HCT116 (cell line): ENCODE results near the gene ABCA6. TPM values are rescaled to one million over a fixed set of nuclear protein-coding genes. Genes with fewer than 3 reads are reported as not detected.

Experiments
- ATAC-seq: fragments of 200-7000 bp; cut with Tn5 transposase; 2 replicates; pipeline ENCODE4 v1.9.1; 2020; ENCODE audit warnings: mild to moderate bottlenecking, moderate library complexity
- BruUV-seq: library from RNA; stranded (reverse); fragments of 400-500 nt; replicated peaks from 2 replicates; lab custom pipeline; 2021; lab: Mats Ljungman, UMichigan
- CTCF ChIA-PET: fragments of 300-600 bp; sonication (Branson Sonifier 250); formaldehyde crosslinking; loops from one replicate; lab custom pipeline; 2021; ENCODE audit warnings: antibody characterized with exemption; lab: Charles Lee
- POLR2A ChIA-PET: fragments of 300-600, 350-600 bp; sonication (Branson Sonifier 250); formaldehyde crosslinking; loops from one replicate; lab custom pipeline; 2021; ENCODE audit warnings: antibody characterized with exemption; lab: Charles Lee
- RAD21 ChIA-PET, 2 experiments: fragments of 300-600 bp; sonication (Branson Sonifier 250); formaldehyde crosslinking; loops; one replicate each; lab custom pipeline; 2023; ENCODE audit warnings: low total read pairs in 2 of 2; ENCODE audit not compliant: uncharacterized antibody in 2 of 2, unreplicated experiment in 2 of 2, low non-redundant PET in 1 of 2; lab: Charles Lee
- DNase-seq: peaks from one replicate; pipeline ENCODE4 v3.0.0-alpha.2; 2010; ENCODE audit warnings: low read depth, low spot score
- H2AFZ ChIP-seq: fragments of 200-600 bp; shearing (Covaris generic), sonication (generic); 2 replicates; pipeline ENCODE4 v1.6.1; 2017; ENCODE audit warnings: low read depth, mixed run types, mixed read lengths, antibody characterized with exemption, low read length; ENCODE audit not compliant: poor library complexity, severe bottlenecking
- H3K27ac ChIP-seq: 2 replicates; pipeline ENCODE4 v1.5.1; 2012; ENCODE audit warnings: low read depth, low read length
- H3K27me3 ChIP-seq: fragments of 200-600 bp; sonication (generic); 2 replicates; pipeline ENCODE4 v1.6.1; 2016; ENCODE audit warnings: mixed run types, low read length, mixed read lengths; ENCODE audit not compliant: insufficient read depth
- H3K36me3 ChIP-seq, 2 experiments: fragments of 200-500 bp in 1 of 2; fragments of 200-600 bp in 1 of 2; sonication (Bioruptor generic) in 1 of 2; sonication (generic) in 1 of 2; 2 replicates each; pipeline versions ENCODE4 v1.5.1 to v1.6.1; 2014 to 2016; ENCODE audit warnings: low read length in 2 of 2, inconsistent platforms in 1 of 2, mixed read lengths in 1 of 2, mixed run types in 1 of 2; ENCODE audit not compliant: insufficient read depth in 2 of 2, control insufficient read depth in 1 of 2
- H3K4me1 ChIP-seq, 2 experiments: fragments of 200-600 bp in 1 of 2; sonication (generic) in 1 of 2; 2 replicates each; pipeline versions ENCODE4 v1.5.1 to v1.6.1; 2012 to 2017; ENCODE audit warnings: low read length in 2 of 2, inconsistent platforms in 1 of 2, mild to moderate bottlenecking in 1 of 2, mixed read lengths in 1 of 2, mixed run types in 1 of 2, moderate library complexity in 1 of 2; ENCODE audit not compliant: insufficient read depth in 2 of 2, control insufficient read depth in 1 of 2
- H3K4me2 ChIP-seq: fragments of 200-600 bp; sonication (generic); 2 replicates; pipeline ENCODE4 v1.6.1; 2017; ENCODE audit warnings: mixed run types, low read length, mixed read lengths
- H3K4me3 ChIP-seq, 2 experiments: fragments of 200-600 bp in 1 of 2; sonication (generic) in 1 of 2; replicated peaks in 1 of 2; 2 replicates each; pipeline ENCODE4 v1.5.1; 2011 to 2016; ENCODE audit warnings: low read length in 2 of 2, control low read depth in 1 of 2, low read depth in 1 of 2, mild to moderate bottlenecking in 1 of 2, mixed read lengths in 1 of 2, mixed run types in 1 of 2
- H3K79me2 ChIP-seq: fragments of 200-600 bp; sonication (generic); 2 replicates; pipeline ENCODE4 v1.6.1; 2017; ENCODE audit warnings: mild to moderate bottlenecking, mixed run types, low read length, moderate library complexity, mixed read lengths; ENCODE audit not compliant: insufficient read depth
- H3K9ac ChIP-seq: fragments of 200-600 bp; sonication (generic); 2 replicates; pipeline ENCODE4 v1.6.1; 2016; ENCODE audit warnings: low read length, mixed read lengths
- H3K9me2 ChIP-seq: fragments of 200-600 bp; sonication (generic), shearing (Covaris generic); 2 replicates; pipeline ENCODE4 v1.6.1; 2017; ENCODE audit warnings: mixed run types, mild to moderate bottlenecking, moderate library complexity; ENCODE audit not compliant: insufficient read depth
- H3K9me3 ChIP-seq, 2 experiments: fragments of 200-500 bp in 1 of 2; fragments of 200-600 bp in 1 of 2; sonication (Bioruptor generic) in 1 of 2; sonication (generic) in 1 of 2; 2 replicates each; pipeline ENCODE4 v1.6.1; 2014 to 2017; ENCODE audit warnings: low read length in 2 of 2, mixed read lengths in 2 of 2, inconsistent platforms in 1 of 2, low read depth in 1 of 2, mild to moderate bottlenecking in 1 of 2, mixed run types in 1 of 2, moderate library complexity in 1 of 2; ENCODE audit not compliant: control insufficient read depth in 1 of 2, insufficient read depth in 1 of 2
- H4K20me1 ChIP-seq: fragments of 200-600 bp; sonication (generic), shearing (Covaris generic); 2 replicates; pipeline ENCODE4 v1.6.1; 2017; ENCODE audit warnings: mixed run types, mild to moderate bottlenecking, moderate library complexity; ENCODE audit not compliant: insufficient read depth
- ATF3 ChIP-seq: IDR thresholded peaks from 2 replicates; pipeline ENCODE4 v1.6.1; 2012
- CEBPB ChIP-seq: IDR thresholded peaks from 2 replicates; pipeline ENCODE4 v1.6.1; 2012; ENCODE audit warnings: low read depth
- CTCF ChIP-seq, 3 experiments: fragments of 200-600 bp in 1 of 3; sonication (generic) in 1 of 3; IDR thresholded peaks in 2 of 3; conservative IDR thresholded peaks in 1 of 3; 2 replicates each; pipeline ENCODE4 v1.5.1; 2012 to 2017; ENCODE audit warnings: low read depth in 2 of 3, low read length in 2 of 3, antibody characterized with exemption in 1 of 3, borderline replicate concordance in 1 of 3, control low read depth in 1 of 3, mild to moderate bottlenecking in 1 of 3, mixed read lengths in 1 of 3, mixed run types in 1 of 3, moderate library complexity in 1 of 3; ENCODE audit not compliant: insufficient read depth in 1 of 3
- EZH2 ChIP-seq: fragments of 200-600 bp; sonication (generic); IDR thresholded peaks from 2 replicates; pipeline ENCODE4 v1.6.1; 2017; ENCODE audit warnings: antibody characterized with exemption, mixed run types
- EZH2phosphoT487 ChIP-seq: fragments of 200-600 bp; IDR thresholded peaks from 2 replicates; pipeline ENCODE4 v1.6.1; 2018; ENCODE audit warnings: antibody characterized with exemption, borderline replicate concordance
- MAX ChIP-seq: IDR thresholded peaks from 2 replicates; pipeline ENCODE4 v1.6.1; 2012
- POLR2AphosphoS5 ChIP-seq: IDR thresholded peaks from 2 replicates; pipeline ENCODE4 v1.6.1; 2011; ENCODE audit warnings: mild to moderate bottlenecking, low read depth, low read length, moderate library complexity
- RAD21 ChIP-seq: IDR thresholded peaks from 2 replicates; pipeline ENCODE4 v1.6.1; 2012; ENCODE audit warnings: low read depth, mild to moderate bottlenecking
- SRF ChIP-seq: IDR thresholded peaks from 2 replicates; pipeline ENCODE4 v1.6.1; 2012; ENCODE audit warnings: low read depth
- TCF7L2 ChIP-seq: IDR thresholded peaks from 2 replicates; pipeline ENCODE4 v1.7.0; 2011; ENCODE audit warnings: borderline replicate concordance, inconsistent platforms; ENCODE audit not compliant: insufficient read depth, insufficient read length; ENCODE audit errors: extremely low read depth
- YY1 ChIP-seq: IDR thresholded peaks from 2 replicates; pipeline ENCODE4 v1.6.1; 2011; ENCODE audit warnings: low read length, low read depth, moderate library complexity, mild to moderate bottlenecking; ENCODE audit not compliant: insufficient replicate concordance; ENCODE audit errors: extremely low read depth
- ZBTB33 ChIP-seq: IDR thresholded peaks from 2 replicates; pipeline ENCODE4 v1.6.1; 2011; ENCODE audit warnings: mild to moderate bottlenecking, low read length, moderate library complexity; ENCODE audit not compliant: insufficient replicate concordance; ENCODE audit errors: extremely low read depth
- intact Hi-C: fragments of 100-400 bp; cut with micrococcal nuclease; formaldehyde crosslinking; loops from 2 replicates; pipeline ENCODE4 v1.10.0; 2022
- total RNA-seq: library from RNA; stranded (reverse); gene quantifications from one replicate; pipeline ENCODE4 v1.2.1, GENCODE V29; 2021; ENCODE audit not compliant: unreplicated experiment

ABCA6 gene
- total RNA-seq, 1 experiment from 2014 or later, result 0.44 TPM

GRCh38 chr17:69176457-69176795 is 34.7 kb upstream of the ABCA6 start:
- Histone ChIP-seq H3K4me2 (no peak overlapping the region), H3K4me3 (no peak overlapping the region), H3K27me3 (no peaks in the 10 kb centered on the region), H3K36me3 (no peaks in the 10 kb centered on the region), H4K20me1 (no peaks in the 10 kb centered on the region), H3K4me1 (peaks cover 7 to 16% of the 10 kb centered on the region in 2 experiments), H3K9ac (no peak overlapping the region), H3K9me2 (no peaks in the 10 kb centered on the region; the same call in 1 of the 2 replicates), H3K9me3 (no peaks in the 10 kb centered on the region), H3K27ac (no peak overlapping the region), H2AFZ (peak overlapping the region; percentile 76), H3K79me2 (no peaks in the 10 kb centered on the region)
- ChIA-PET POLR2A (interaction anchor here (0.6 kb wide), 1 partner anchor 87 kb away, joined by 4 read pairs; no protein-coding TSS in a partner anchor), CTCF (no interaction called here), RAD21 (no interaction called here)
- intact Hi-C loops, result no loop called here
- ATAC-seq (no peak), DNase-seq (no peak)
- TF ChIP-seq EZH2phosphoT487 (no peak), ATF3 (no peak), POLR2AphosphoS5 (no peak), EZH2 (no peak), TCF7L2 (no peak), MAX (no peak; the same call in 1 of the 2 replicates)
- BruUV-seq, result no TSS peak

- H3K27me3 ChIP-seq, result no peaks in the 10 kb centered on the region
- 0 out of 4 replicates have a peak overlapping the region, but pooled peaks of 1 of the 2 experiments have one; percentile 2 for H3K4me3 ChIP-seq
- no peaks in the 10 kb centered on the region for H3K9me3 ChIP-seq
- CTCF ChIA-PET, result no interaction called here
- no peaks in the 10 kb centered on the region for H3K79me2 ChIP-seq
- POLR2A ChIA-PET, result interaction anchor here (0.6 kb wide), 1 partner anchor 88 kb away, joined by 4 read pairs; no protein-coding TSS in a partner anchor
- H2AFZ ChIP-seq, result peak overlapping the region; percentile 76
- BruUV-seq, result no TSS peak
- RAD21 ChIA-PET, result no interaction called here
- peak; percentile 77 for DNase-seq
- H3K4me2 ChIP-seq, result peak overlapping the region; percentile 44
- H3K9me2 ChIP-seq, result no peaks in the 10 kb centered on the region; the same call in 1 of the 2 replicates
- H3K36me3 ChIP-seq, result no peaks in the 10 kb centered on the region
- H3K27ac ChIP-seq, result no peak overlapping the region
- H3K4me1 ChIP-seq, result peaks cover 7 to 16% of the 10 kb centered on the region in 2 experiments
- ATAC-seq, result peak; percentile 79
- no peaks in the 10 kb centered on the region for H4K20me1 ChIP-seq
- no peak overlapping the region for H3K9ac ChIP-seq
- intact Hi-C loops, result no loop called here
- TF ChIP-seq CEBPB (peak; percentile 94), CTCF (IDR thresholded peaks at IDR 0.05 in 2 of 3, conservative IDR thresholded peaks at IDR 0.05 in 1 of 3; ENCODE audit: borderline replicate concordance in 1 of 3, insufficient read depth in 1 of 3, low read depth in 2 of 3, low read length in 2 of 3) (no peak), ZBTB33 (peak; percentile 5), YY1 (no peak), EZH2phosphoT487 (no peak), SRF (0 out of 2 replicates have a peak, but pooled peaks have one; percentile 40), RAD21 (no peak), ATF3 (peak; percentile 76)
Observed at GRCh38 chr17:69175625-69176456, 34.1 kb upstream of the ABCA6 start.
